ENCODE measurements around the gene IGSF21. TPM values are rescaled to one million over a fixed set of nuclear protein-coding genes. Genes with fewer than 3 reads are reported as not detected.

Gene IGSF21
- total and polyA plus RNA-seq, 2 donors from 2014 or later = 1.4 to 6.6 TPM

- H3K27me3 ChIP-seq (ENCODE audit: control insufficient read depth, insufficient read depth, low read length) = no peaks in the 10 kb centered on the region
- intact Hi-C loops (cut with DNase I) = no loop called here
Measured at GRCh38 chr1:18170444-18170843, 62.8 kb downstream of the IGSF21 start.

GRCh38 chr1:18174037-18174436 lies 66.4 kb downstream of the IGSF21 start:
- DNase-seq = no peak
- intact Hi-C loops (cut with DNase I) = no loop called here
- Histone ChIP-seq H3K36me3 (ENCODE audit: control insufficient read depth in 2 of 3, insufficient read depth in 3 of 3, low read length in 3 of 3) (no peaks in the 10 kb centered on the region), H3K4me1 (ENCODE audit: control insufficient read depth in 2 of 3, insufficient read depth in 2 of 3, low read depth in 1 of 3, low read length in 3 of 3) (no peaks in the 10 kb centered on the region), H3K9ac (ENCODE audit: low read length in 3 of 3) (no peak overlapping the region), H3K27ac (ENCODE audit: low read depth in 2 of 2, low read length in 2 of 2) (no peak overlapping the region), H3K4me3 (ENCODE audit: low read length in 3 of 3) (no peak overlapping the region), H3K27me3 (ENCODE audit: control insufficient read depth, insufficient read depth, low read length) (peaks cover 9% of the 10 kb centered on the region), H3K9me3 (ENCODE audit: control insufficient read depth in 2 of 3, insufficient read depth in 1 of 3, low read length in 3 of 3) (peaks cover 0 to 7% (median 0%) of the 10 kb centered on the region in 3 donors)
- no peak for FAIRE-seq
- no peak for TF ChIP-seq CTCF (IDR thresholded peaks at IDR 0.05; ENCODE audit: borderline replicate concordance, extremely low read depth, insufficient read depth)

More at GRCh38 chr1:18170444-18170843, 62.8 kb downstream of the IGSF21 start:
- no peaks in the 10 kb centered on the region for H3K36me3 ChIP-seq (ENCODE audit: control insufficient read depth in 2 of 3, insufficient read depth in 3 of 3, low read length in 3 of 3)
- no peak for TF ChIP-seq CTCF (IDR thresholded peaks at IDR 0.05; ENCODE audit: borderline replicate concordance, extremely low read depth, insufficient read depth)
- no peaks in the 10 kb centered on the region for H3K4me1 ChIP-seq (ENCODE audit: control insufficient read depth in 2 of 3, insufficient read depth in 2 of 3, low read depth in 1 of 3, low read length in 3 of 3)
- DNase-seq = no peak
- H3K4me3 ChIP-seq (ENCODE audit: low read length in 3 of 3) = no peak overlapping the region
- H3K27ac ChIP-seq (ENCODE audit: low read depth in 2 of 2, low read length in 2 of 2) = no peak overlapping the region
- H3K9me3 ChIP-seq (ENCODE audit: control insufficient read depth in 2 of 3, insufficient read depth in 1 of 3, low read length in 3 of 3) = peaks cover 0 to 7% (median 0%) of the 10 kb centered on the region in 3 donors
- no peak overlapping the region for H3K9ac ChIP-seq (ENCODE audit: low read length in 3 of 3)
- no peak for FAIRE-seq

- H3K4me3 ChIP-seq (ENCODE audit: low read length in 3 of 3) = no peak overlapping the region
- no peak for DNase-seq
Measured at GRCh38 chr1:18175051-18175450, 67.5 kb downstream of the IGSF21 start.

More at GRCh38 chr1:18175051-18175450, 67.5 kb downstream of the IGSF21 start:
- Histone ChIP-seq H3K36me3 (ENCODE audit: control insufficient read depth in 2 of 3, insufficient read depth in 3 of 3, low read length in 3 of 3) (no peaks in the 10 kb centered on the region), H3K9me3 (ENCODE audit: control insufficient read depth in 2 of 3, insufficient read depth in 1 of 3, low read length in 3 of 3) (peaks cover 0 to 7% (median 0%) of the 10 kb centered on the region in 3 donors), H3K27ac (ENCODE audit: low read depth in 2 of 2, low read length in 2 of 2) (no peak overlapping the region), H3K4me1 (ENCODE audit: control insufficient read depth in 2 of 3, insufficient read depth in 2 of 3, low read depth in 1 of 3, low read length in 3 of 3) (no peaks in the 10 kb centered on the region), H3K27me3 (ENCODE audit: control insufficient read depth, insufficient read depth, low read length) (peaks cover 9% of the 10 kb centered on the region), H3K9ac (ENCODE audit: low read length in 3 of 3) (no peak overlapping the region)
- intact Hi-C loops (cut with DNase I) = no loop called here
- no peak for FAIRE-seq
- TF ChIP-seq CTCF (IDR thresholded peaks at IDR 0.05; ENCODE audit: borderline replicate concordance, extremely low read depth, insufficient read depth) = no peak
